22Rv1 (cell line): ENCODE data around the gene ENOSF1.

Experiments
- CTCF ChIP-seq: fragments of 450-650 bp; IDR thresholded peaks from 2 replicates; pipeline ENCODE4 v1.5.1; 2017; ENCODE audit warnings: mild to moderate bottlenecking
- ZFX ChIP-seq: fragments of 450-650 bp; IDR thresholded peaks from 2 replicates; pipeline ENCODE4 v1.6.1; 2017; ENCODE audit warnings: antibody characterized with exemption, borderline replicate concordance

GRCh38 chr18:669077-669476, 43.4 kb downstream of the ENOSF1 start:
- TF ChIP-seq CTCF (no peak), ZFX (no peak)
